ENCODE measurements around the gene IGFL1. TPM values are rescaled to one million over a fixed set of nuclear protein-coding genes. Genes with fewer than 3 reads are reported as not detected.
A peak's percentile ranks its signal among the peaks of the same experiment; 100 is the strongest.

IGFL1 gene
- total and polyA plus RNA-seq, 8 donors: 0.50 to 0.88 TPM; not detected in 6

DNA sequence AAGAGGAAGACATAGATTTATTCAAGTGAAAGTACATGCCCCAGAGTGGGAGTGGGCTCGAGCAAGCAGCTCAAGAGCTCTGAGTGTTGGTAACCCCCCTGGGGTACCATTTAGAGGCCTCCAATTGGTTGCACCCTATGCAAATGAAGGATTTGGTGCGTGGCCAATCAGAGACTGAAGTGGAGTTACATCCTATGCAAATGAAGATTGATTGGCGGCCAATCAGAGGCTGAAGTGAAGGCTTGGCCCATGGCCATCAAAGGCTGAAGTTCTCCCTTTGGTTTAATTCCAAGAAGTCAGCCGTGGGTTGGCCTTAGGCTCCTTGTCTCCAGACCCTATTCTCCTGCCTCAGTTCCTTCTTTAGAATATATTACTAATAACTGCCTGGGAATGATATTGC is 12.9 kb upstream of the IGFL1 start:
- 57 to 64% (median 60%) methylated on average over 4 of the region's 4 CpGs for WGBS, 5 donors

DNA sequence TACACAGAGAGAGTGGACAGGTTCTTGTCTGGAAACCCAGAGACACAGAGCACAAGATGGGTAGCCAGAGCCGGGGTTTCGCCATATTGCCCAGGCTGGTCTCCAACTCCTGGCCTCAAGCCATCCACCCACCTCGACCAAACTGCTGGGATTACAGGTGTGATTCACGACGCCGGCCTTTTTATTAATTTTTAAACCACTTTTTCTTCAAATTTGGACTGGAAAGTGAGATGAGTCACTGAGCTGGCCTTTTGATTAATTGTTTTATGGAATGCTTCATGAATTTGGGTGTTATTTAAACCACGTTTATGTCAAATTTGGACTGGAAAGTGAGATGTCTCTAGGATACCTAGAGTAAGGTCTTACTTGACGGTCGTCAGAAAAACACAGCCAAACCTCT is 12.1 kb upstream of the IGFL1 start:
- WGBS, 5 donors: 82 to 88% (median 85%) methylated on average over 9 of the region's 9 CpGs
- Histone ChIP-seq H3K4me1 (peaks cover 9 to 13% (median 12%) of the 10 kb centered on the region in 4 donors), H3K27ac (no peak overlapping the region), H3K9me3 (no peaks in the 10 kb centered on the region), H3K36me3 (no peaks in the 10 kb centered on the region), H3K4me3 (no peak overlapping the region), H3K27me3 (peaks cover 0 to 34% (median 0%) of the 10 kb centered on the region in 3 donors)
- TF ChIP-seq EP300 (IDR thresholded peaks at IDR 0.05): no peak
- TF ChIP-seq, protein P1, sequence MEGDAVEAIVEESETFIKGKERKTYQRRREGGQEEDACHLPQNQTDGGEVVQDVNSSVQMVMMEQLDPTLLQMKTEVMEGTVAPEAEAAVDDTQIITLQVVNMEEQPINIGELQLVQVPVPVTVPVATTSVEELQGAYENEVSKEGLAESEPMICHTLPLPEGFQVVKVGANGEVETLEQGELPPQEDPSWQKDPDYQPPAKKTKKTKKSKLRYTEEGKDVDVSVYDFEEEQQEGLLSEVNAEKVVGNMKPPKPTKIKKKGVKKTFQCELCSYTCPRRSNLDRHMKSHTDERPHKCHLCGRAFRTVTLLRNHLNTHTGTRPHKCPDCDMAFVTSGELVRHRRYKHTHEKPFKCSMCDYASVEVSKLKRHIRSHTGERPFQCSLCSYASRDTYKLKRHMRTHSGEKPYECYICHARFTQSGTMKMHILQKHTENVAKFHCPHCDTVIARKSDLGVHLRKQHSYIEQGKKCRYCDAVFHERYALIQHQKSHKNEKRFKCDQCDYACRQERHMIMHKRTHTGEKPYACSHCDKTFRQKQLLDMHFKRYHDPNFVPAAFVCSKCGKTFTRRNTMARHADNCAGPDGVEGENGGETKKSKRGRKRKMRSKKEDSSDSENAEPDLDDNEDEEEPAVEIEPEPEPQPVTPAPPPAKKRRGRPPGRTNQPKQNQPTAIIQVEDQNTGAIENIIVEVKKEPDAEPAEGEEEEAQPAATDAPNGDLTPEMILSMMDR (IDR thresholded peaks at IDR 0.05): no peak
- TF ChIP-seq POLR2AphosphoS5 (IDR thresholded peaks at IDR 0.05): no peak
- no peak for TF ChIP-seq POLR2A (IDR thresholded peaks at IDR 0.05)
- intact Hi-C loops (cut with DNase I; ENCODE audit: low total_unique reads): no loop called here
- DNase-seq: no peak

More for the DNA sequence above, 12.9 kb upstream of the IGFL1 start:
- intact Hi-C loops (cut with DNase I; ENCODE audit: low total_unique reads): no loop called here
- Histone ChIP-seq H3K4me1 (peaks cover 1 to 10% (median 6%) of the 10 kb centered on the region in 4 donors), H3K4me3 (no peak overlapping the region), H3K36me3 (no peaks in the 10 kb centered on the region), H3K9me3 (no peaks in the 10 kb centered on the region), H3K27me3 (peaks cover 0 to 37% (median 0%) of the 10 kb centered on the region in 3 donors), H3K27ac (no peak overlapping the region)
- no peak for TF ChIP-seq POLR2AphosphoS5 (IDR thresholded peaks at IDR 0.05)
- TF ChIP-seq, protein P1 (IDR thresholded peaks at IDR 0.05): no peak
- no peak for DNase-seq

DNA sequence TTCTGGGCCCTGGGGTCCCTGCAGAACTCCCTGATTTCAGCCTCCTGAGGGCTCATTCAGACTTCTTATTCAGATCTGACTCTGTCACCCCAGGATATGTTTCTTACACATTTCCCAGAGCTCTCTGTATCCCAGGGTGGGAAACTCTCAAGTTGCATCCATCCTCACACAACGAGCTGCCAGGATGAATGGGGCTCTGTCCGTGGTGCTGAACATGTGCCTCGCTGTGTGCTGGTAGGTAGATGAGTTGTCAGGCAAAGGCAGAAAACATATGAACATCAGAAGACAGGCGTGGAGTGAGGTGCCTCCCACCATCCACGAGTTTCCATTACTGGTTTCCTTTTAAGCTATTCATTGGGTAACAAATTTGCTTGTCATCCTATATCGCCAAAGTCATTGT is 11.4 kb upstream of the IGFL1 start:
- 12 to 22% (median 21%) methylated on average over 4 to 6 of the region's 6 CpGs for WGBS, 5 donors
- H3K4me3 ChIP-seq: no peak overlapping the region
- DNase-seq: peak in 1 of 2 donors; percentile 75
- H3K27ac ChIP-seq: no peak overlapping the region
- H3K4me1 ChIP-seq: peaks cover 15 to 20% (median 17%) of the 10 kb centered on the region in 4 donors
- no peak for TF ChIP-seq POLR2A (IDR thresholded peaks at IDR 0.05)
- no peak for TF ChIP-seq POLR2AphosphoS5 (IDR thresholded peaks at IDR 0.05)
- TF ChIP-seq, protein P1 (IDR thresholded peaks at IDR 0.05): no peak
- no peak for TF ChIP-seq EP300 (IDR thresholded peaks at IDR 0.05)
- no peaks in the 10 kb centered on the region for H3K9me3 ChIP-seq
- intact Hi-C loops (cut with DNase I; ENCODE audit: low total_unique reads): no loop called here
- H3K27me3 ChIP-seq: peaks cover 0 to 27% (median 0%) of the 10 kb centered on the region in 3 donors
- H3K36me3 ChIP-seq: no peaks in the 10 kb centered on the region

DNA sequence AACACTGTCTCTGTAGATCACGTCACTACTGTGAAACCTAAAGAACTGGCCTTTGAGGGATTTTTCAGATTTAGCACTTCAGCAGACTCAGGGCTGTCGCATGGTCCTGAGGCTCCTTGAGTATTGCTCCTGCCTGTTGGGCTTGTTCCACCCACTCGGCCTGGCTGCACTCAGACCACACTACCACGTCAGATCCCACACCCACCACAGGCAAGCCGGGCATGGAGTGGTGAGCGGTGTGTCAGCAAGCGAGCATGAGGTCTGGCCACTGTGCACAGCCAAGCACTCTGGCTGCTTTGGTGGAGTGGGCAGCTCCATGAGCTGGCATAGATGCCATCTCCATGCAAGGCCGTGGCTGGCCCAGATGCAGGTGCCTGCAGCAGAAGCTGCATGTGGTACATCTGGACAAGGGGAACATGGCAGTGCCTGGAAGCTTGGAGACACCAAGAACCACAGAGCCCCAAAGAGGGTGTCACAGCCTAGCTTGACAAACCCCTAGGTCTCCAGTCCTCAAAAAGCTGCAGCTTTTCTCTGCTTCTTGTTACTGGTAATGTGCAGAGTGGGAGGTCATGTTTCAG is 9.4 kb upstream of the IGFL1 start:
- Histone ChIP-seq H3K27ac (no peak overlapping the region), H3K4me1 (peaks cover 15 to 20% (median 17%) of the 10 kb centered on the region in 4 donors), H3K27me3 (peaks cover 0 to 34% (median 0%) of the 10 kb centered on the region in 3 donors), H3K4me3 (no peak overlapping the region), H3K36me3 (no peaks in the 10 kb centered on the region), H3K9me3 (no peaks in the 10 kb centered on the region)
- 72 to 89% (median 86%) methylated on average over 6 to 8 of the region's 8 CpGs for whole genome bisulfite sequencing, 5 donors
- intact Hi-C loops (cut with DNase I; ENCODE audit: low total_unique reads): no loop called here
- TF ChIP-seq, protein P1 (IDR thresholded peaks at IDR 0.05): no peak
- TF ChIP-seq EP300 (IDR thresholded peaks at IDR 0.05) (no peak), POLR2AphosphoS5 (IDR thresholded peaks at IDR 0.05) (no peak), POLR2A (IDR thresholded peaks at IDR 0.05) (no peak)
- no peak for DNase-seq

Measured in stomach (tissue), 9 donors.